GM18870 (cell line): ENCODE data around the gene PITRM1.

Experiments
- ATAC-seq: cut with Tn5 transposase; IDR thresholded peaks from one replicate; pipeline ENCODE4 v1.9.1; 2021; ENCODE audit warnings: moderate library complexity; ENCODE audit not compliant: unreplicated experiment

The PITRM1 gene

GRCh38 chr10:3166496-3167290 lies 5.9 kb downstream of the PITRM1 start:
- ATAC-seq = no peak

- ATAC-seq = no peak
These were observed 7.4 kb downstream of the PITRM1 start for GRCh38 chr10:3165196-3165595.

- ATAC-seq = no peak
These were observed 8.7 kb downstream of the PITRM1 start for GRCh38 chr10:3163879-3164278.

GRCh38 chr10:3162533-3162932 lies 10.0 kb downstream of the PITRM1 start:
- no peak for ATAC-seq

- no peak for ATAC-seq
These were observed 13.4 kb downstream of the PITRM1 start for GRCh38 chr10:3159152-3159551.

- ATAC-seq = no peak
These were observed 17.9 kb downstream of the PITRM1 start for GRCh38 chr10:3154666-3155065.

GRCh38 chr10:3152566-3152935 lies 20.0 kb downstream of the PITRM1 start:
- ATAC-seq = no peak

GRCh38 chr10:3151889-3152565 lies 20.6 kb downstream of the PITRM1 start:
- ATAC-seq = no peak

- ATAC-seq = no peak
These were observed 21.6 kb downstream of the PITRM1 start for GRCh38 chr10:3150961-3151360.

GRCh38 chr10:3150366-3150765 lies 22.2 kb downstream of the PITRM1 start:
- ATAC-seq = no peak

GRCh38 chr10:3149918-3150317 lies 22.7 kb downstream of the PITRM1 start:
- no peak for ATAC-seq

GRCh38 chr10:3148994-3149393 lies 23.6 kb downstream of the PITRM1 start:
- no peak for ATAC-seq

GRCh38 chr10:3148041-3148440 lies 24.5 kb downstream of the PITRM1 start:
- ATAC-seq = no peak

GRCh38 chr10:3147117-3147820 lies 25.3 kb downstream of the PITRM1 start:
- no peak for ATAC-seq

GRCh38 chr10:3146289-3146688 lies 26.3 kb downstream of the PITRM1 start:
- ATAC-seq = no peak

- no peak for ATAC-seq
These were observed 27.2 kb downstream of the PITRM1 start for GRCh38 chr10:3145366-3145765.

- no peak for ATAC-seq
These were observed 28.7 kb downstream of the PITRM1 start for GRCh38 chr10:3143791-3144434.

- no peak for ATAC-seq
These were observed 29.2 kb downstream of the PITRM1 start for GRCh38 chr10:3143366-3143765.

- no peak for ATAC-seq
These were observed 30.3 kb downstream of the PITRM1 start for GRCh38 chr10:3142146-3142875.

- ATAC-seq = no peak
These were observed 31.1 kb downstream of the PITRM1 start for GRCh38 chr10:3141351-3142005.
